Calu3 (cell line): ENCODE data around the gene MED12. TPM values are rescaled to one million over a fixed set of nuclear protein-coding genes. Genes with fewer than 3 reads are reported as not detected.

Source experiments
- Bru-seq: library from RNA; stranded (reverse); fragments of 400-500 nt; gene quantifications from one replicate; lab custom pipeline; 2021; lab: Mats Ljungman, UMichigan
- BruChase-seq, 2 experiments: library from RNA; stranded (reverse); fragments of 400-500 nt; gene quantifications; one replicate each; lab custom pipeline; 2021; lab: Mats Ljungman, UMichigan
- BruUV-seq: library from RNA; stranded (reverse); fragments of 400-500 nt; replicated peaks from 2 replicates; lab custom pipeline; 2021; lab: Mats Ljungman, UMichigan
- CTCF ChIA-PET: fragments of 300-600 bp; sonication (Branson Sonifier 250); formaldehyde crosslinking; loops from one replicate; lab custom pipeline; 2022; ENCODE audit warnings: antibody characterized with exemption; lab: Charles Lee
- DNase-seq: peaks from one replicate; pipeline ENCODE4 v3.0.0; 2022
- H3K27ac Mint-ChIP-seq: one replicate; pipeline ENCODE4 v1.8.0; 2022; ENCODE audit warnings: mixed read lengths; ENCODE audit not compliant: unreplicated experiment
- H3K27me3 Mint-ChIP-seq: one replicate; pipeline ENCODE4 v1.8.0; 2022; ENCODE audit warnings: mixed read lengths; ENCODE audit not compliant: unreplicated experiment
- H3K36me3 Mint-ChIP-seq: one replicate; pipeline ENCODE4 v1.8.0; 2022; ENCODE audit warnings: mild to moderate bottlenecking, moderate library complexity, mixed read lengths; ENCODE audit not compliant: insufficient read depth, unreplicated experiment
- H3K4me1 Mint-ChIP-seq: one replicate; pipeline ENCODE4 v1.8.0; 2022; ENCODE audit warnings: mild to moderate bottlenecking, low read depth, mixed read lengths; ENCODE audit not compliant: unreplicated experiment
- H3K4me3 Mint-ChIP-seq: one replicate; pipeline ENCODE4 v1.8.0; 2022; ENCODE audit warnings: mild to moderate bottlenecking, low read depth, moderate library complexity, mixed read lengths; ENCODE audit not compliant: unreplicated experiment
- H3K9me3 Mint-ChIP-seq: one replicate; pipeline ENCODE4 v1.8.0; 2022; ENCODE audit warnings: low read depth, mixed read lengths; ENCODE audit not compliant: unreplicated experiment
- CTCF ChIP-seq: fragments of 200-600 bp; IDR thresholded peaks from one replicate; pipeline ENCODE4 v1.8.0; 2022; ENCODE audit warnings: antibody characterized with exemption; ENCODE audit not compliant: unreplicated experiment
- intact Hi-C: fragments of 100-400 bp; cut with micrococcal nuclease; formaldehyde crosslinking; loops from one replicate; pipeline ENCODE4 v1.10.0; 2022; ENCODE audit not compliant: unreplicated experiment
- long read RNA-seq: library from polyadenylated mRNA; stranded (forward); transcript quantifications from one replicate; pipeline ENCODE4 v2.0.0, GENCODE V29; 2022
- total RNA-seq: library from RNA; stranded (reverse); gene quantifications from 2 replicates; pipeline ENCODE4 v1.2.3, GENCODE V29; 2022

The MED12 gene
- total RNA-seq (53.3 and 56.2 TPM in 2 replicates), Bru-seq, nascent RNA (percentile 61 among the genes with signal in this experiment), BruChase-seq, experiment 1, labeled RNA remaining after a 6-hour chase (percentile 86 among the genes with signal in this experiment), BruChase-seq, experiment 2, labeled RNA remaining after a 2-hour chase (percentile 82 among the genes with signal in this experiment)
- long read RNA-seq, partial matches to known transcripts, result 7 of 9 reads
- long read RNA-seq, other reads (novel, unspliced or antisense), result 2 of 9 reads

- no peak for TF ChIP-seq CTCF
- Mint-ChIP-seq H3K4me1 (no peaks in the 10 kb centered on the region), H3K36me3 (peaks cover 26% of the 10 kb centered on the region), H3K27me3 (no peaks in the 10 kb centered on the region), H3K4me3 (peak within 1 kb of the TSS; percentile 82), H3K27ac (peak within 1 kb of the TSS; percentile 70), H3K9me3 (no peaks in the 10 kb centered on the region)
- BruUV-seq, result no TSS peak
- CTCF ChIA-PET, result interaction anchor here (0.7 kb wide), 1 partner anchor 469 kb away, joined by 3 read pairs; no protein-coding TSS in a partner anchor
- peak; percentile 82 for DNase-seq
- intact Hi-C loops, result no loop called here
Observed at GRCh38 chrX:71118032-71118984, at the start of gene MED12. Gene MED12, plus strand, starts transcription at chrX:71118596. Its CDS starts 159 bp downstream, at chrX:71118755.

DNA sequence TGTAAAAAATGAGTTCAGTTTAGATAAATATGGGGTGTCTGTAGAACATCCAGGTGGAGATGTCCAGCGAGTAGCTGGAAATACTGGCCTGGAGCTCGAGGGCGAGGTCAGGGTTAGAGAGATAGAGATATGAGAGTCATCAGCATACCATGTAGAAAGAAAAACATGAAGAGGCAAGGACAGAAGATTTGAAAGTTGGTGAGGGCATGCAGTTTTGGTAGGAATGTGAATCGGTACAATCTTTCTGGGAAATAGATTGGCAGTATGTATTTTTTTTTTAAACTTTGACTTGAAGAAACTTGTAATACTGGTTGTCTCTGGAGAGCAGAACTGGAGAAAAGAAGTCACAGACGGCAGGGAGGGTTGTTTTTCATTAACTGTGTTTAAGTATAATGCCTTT is 47.9 kb upstream of the MED12 start:
- no TSS peak for BruUV-seq
- Mint-ChIP-seq H3K27me3 (peaks cover 39% of the 10 kb centered on the region), H3K27ac (no peak overlapping the region), H3K4me1 (peaks cover 17% of the 10 kb centered on the region), H3K4me3 (no peak overlapping the region), H3K36me3 (peaks cover 18% of the 10 kb centered on the region), H3K9me3 (no peaks in the 10 kb centered on the region)
- intact Hi-C loops, result no loop called here
- no peak for TF ChIP-seq CTCF
- no peak for DNase-seq
- CTCF ChIA-PET, result no interaction called here

GRCh38 chrX:71081330-71082123 is 36.9 kb upstream of the MED12 start:
- H3K27ac Mint-ChIP-seq, result no peak overlapping the region
- no TSS peak for BruUV-seq
- peaks cover 9% of the 10 kb centered on the region for H3K4me1 Mint-ChIP-seq
- H3K4me3 Mint-ChIP-seq, result no peak overlapping the region
- no peak for TF ChIP-seq CTCF
- CTCF ChIA-PET, result interaction anchor here (0.6 kb wide), 1 partner anchor 9 kb away, joined by 3 read pairs; no protein-coding TSS in a partner anchor
- peaks cover 20% of the 10 kb centered on the region for H3K27me3 Mint-ChIP-seq
- no peaks in the 10 kb centered on the region for H3K36me3 Mint-ChIP-seq
- intact Hi-C loops, result no loop called here
- no peak for DNase-seq
- no peaks in the 10 kb centered on the region for H3K9me3 Mint-ChIP-seq

DNA sequence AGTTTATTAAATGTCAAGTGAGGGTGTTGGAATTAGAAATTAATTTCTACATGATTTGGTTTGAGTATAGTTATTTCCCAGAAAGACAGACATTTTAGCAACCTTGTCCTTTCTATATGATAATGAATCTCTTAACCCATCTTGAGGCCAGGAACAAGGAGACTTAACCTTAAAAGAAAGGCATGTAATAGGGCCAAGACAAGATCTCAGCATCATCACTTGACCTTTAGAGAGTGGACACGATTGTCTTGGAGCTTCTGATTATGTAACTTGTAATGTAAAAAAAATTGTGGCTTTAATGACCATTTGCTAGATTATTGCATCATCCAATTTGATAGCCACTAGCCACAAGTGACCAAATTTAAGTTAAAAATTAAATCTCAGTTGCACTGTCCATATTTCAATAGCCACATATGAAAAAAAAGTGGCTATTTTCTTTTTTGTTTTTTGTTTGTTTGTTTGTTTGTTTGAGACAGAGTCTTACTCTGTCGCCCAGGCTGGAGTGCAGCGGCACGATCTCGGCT is 36.2 kb upstream of the MED12 start:
- TF ChIP-seq CTCF, result no peak
- peaks cover 9% of the 10 kb centered on the region for H3K4me1 Mint-ChIP-seq
- CTCF ChIA-PET, result interaction anchor here (0.6 kb wide), 1 partner anchor 8 kb away, joined by 3 read pairs; no protein-coding TSS in a partner anchor
- BruUV-seq, result no TSS peak
- peaks cover 20% of the 10 kb centered on the region for H3K27me3 Mint-ChIP-seq
- intact Hi-C loops, result no loop called here
- no peak for DNase-seq
- no peaks in the 10 kb centered on the region for H3K9me3 Mint-ChIP-seq
- H3K4me3 Mint-ChIP-seq, result no peak overlapping the region
- H3K36me3 Mint-ChIP-seq, result no peaks in the 10 kb centered on the region
- H3K27ac Mint-ChIP-seq, result no peak overlapping the region
